CD4-positive, alpha-beta T cell (primary cell): ENCODE data around the gene POLR2M. TPM values are rescaled to one million over a fixed set of nuclear protein-coding genes. Genes with fewer than 3 reads are reported as not detected.

Source experiments
- ATAC-seq: fragments of 200-7000 bp; cut with Tn5 transposase; one replicate; pipeline ENCODE4 v1.10.0; 2022; ENCODE audit warnings: mild to moderate bottlenecking; ENCODE audit not compliant: poor library complexity
- CTCF ChIA-PET: fragments of 350-600 bp; sonication (Branson Sonifier 250); formaldehyde crosslinking; loops from one replicate; lab custom pipeline; 2021; ENCODE audit warnings: antibody characterized with exemption, inconsistent platforms; lab: Charles Lee
- POLR2A ChIA-PET: fragments of 350-600 bp; sonication (Branson Sonifier 250); formaldehyde crosslinking; loops from one replicate; lab custom pipeline; 2021; ENCODE audit warnings: antibody characterized with exemption, inconsistent platforms; lab: Charles Lee
- DNase-seq, 14 experiments: peaks; one replicate each; pipeline ENCODE4 v3.0.0-alpha.2; 2013 to 2020; ENCODE audit warnings: mixed read lengths in 2 of 14
- H3K27ac ChIP-seq, 2 donors: one replicate each; pipeline versions ENCODE4 v1.5.1 to v1.7.0; 2013; ENCODE audit warnings: low read length in 2 of 2, low read depth in 1 of 2, mild to moderate bottlenecking in 1 of 2
- H3K27me3 ChIP-seq, 2 experiments: 1 replicate in 1 of 2; 2 replicates in 1 of 2; pipeline versions ENCODE4 v1.6.1 to v1.7.0; 2013; ENCODE audit warnings: low read length in 2 of 2, control low read depth in 1 of 2, mild to moderate bottlenecking in 1 of 2, moderate library complexity in 1 of 2; ENCODE audit not compliant: insufficient read depth in 2 of 2, control insufficient read depth in 1 of 2
- H3K36me3 ChIP-seq: one replicate; pipeline ENCODE4 v1.6.1; 2013; ENCODE audit warnings: low read length, control low read depth; ENCODE audit not compliant: insufficient read depth
- H3K4me1 ChIP-seq: one replicate; pipeline ENCODE4 v1.6.1; 2013; ENCODE audit warnings: low read length, control low read depth; ENCODE audit not compliant: insufficient read depth
- H3K4me3 ChIP-seq: one replicate; pipeline ENCODE4 v1.5.1; 2013; ENCODE audit warnings: mild to moderate bottlenecking, low read length, moderate library complexity
- H3K9me3 ChIP-seq, 2 experiments: 1 replicate in 1 of 2; 2 replicates in 1 of 2; pipeline versions ENCODE4 v1.6.1 to v1.7.0; 2013; ENCODE audit warnings: low read length in 2 of 2, mild to moderate bottlenecking in 2 of 2, control low read depth in 1 of 2, moderate library complexity in 1 of 2; ENCODE audit not compliant: control insufficient read depth in 1 of 2, insufficient read depth in 1 of 2
- H3K27ac Mint-ChIP-seq: one replicate; pipeline ENCODE4 v1.8.0; 2020; ENCODE audit warnings: mixed read lengths
- H3K27me3 Mint-ChIP-seq: one replicate; pipeline ENCODE4 v1.8.0; 2021; ENCODE audit warnings: mixed read lengths
- H3K36me3 Mint-ChIP-seq: one replicate; pipeline ENCODE4 v1.8.0; 2021; ENCODE audit warnings: low read depth, mixed read lengths
- H3K4me1 Mint-ChIP-seq: one replicate; pipeline ENCODE4 v1.8.0; 2021; ENCODE audit warnings: low read depth, mixed read lengths
- H3K4me3 Mint-ChIP-seq: one replicate; pipeline ENCODE4 v1.8.0; 2020; ENCODE audit warnings: mild to moderate bottlenecking, mixed read lengths
- H3K9me3 Mint-ChIP-seq: one replicate; pipeline ENCODE4 v1.8.0; 2020; ENCODE audit warnings: mixed read lengths
- CTCF ChIP-seq: fragments of 200-600 bp; IDR thresholded peaks from one replicate; pipeline ENCODE4 v1.8.0; 2022; ENCODE audit warnings: antibody characterized with exemption, mild to moderate bottlenecking
- intact Hi-C, 2 experiments: fragments of 100-400 bp; cut with DNase I in 1 of 2; cut with micrococcal nuclease in 1 of 2; formaldehyde crosslinking; loops; one replicate each; pipeline versions ENCODE4 v1.15.1 to v1.9.0; 2023 to 2025; cut with DNase I, micrococcal nuclease
- total RNA-seq, 174 experiments: library from RNA in 2 of 174; stranded (reverse) in 2 of 174; gene quantifications; one replicate each; pipeline ENCODE4 v1.2.3 and lab custom pipeline; 2021 to 2026

The POLR2M gene
- total RNA-seq, 2 experiments from 2014 or later: 88.5 to 109 TPM

GRCh38 chr15:57735891-57736290, 29.4 kb downstream of the POLR2M start:
- Histone ChIP-seq H3K4me3 (no peak overlapping the region), H3K9me3 (no peaks in the 10 kb centered on the region), H3K36me3 (no peaks in the 10 kb centered on the region), H3K27me3 (no peaks in the 10 kb centered on the region), H3K4me1 (no peaks in the 10 kb centered on the region), H3K27ac (no peak overlapping the region)
- no peak for DNase-seq
- no peak overlapping the region for H3K27ac Mint-ChIP-seq
- H3K4me1 Mint-ChIP-seq: peaks cover 16% of the 10 kb centered on the region
- intact Hi-C loops: no loop called here
- no peaks in the 10 kb centered on the region for H3K27me3 Mint-ChIP-seq
- no peak for TF ChIP-seq CTCF
- no peak for ATAC-seq
- no peaks in the 10 kb centered on the region for H3K9me3 Mint-ChIP-seq
- H3K4me3 Mint-ChIP-seq: no peak overlapping the region
- H3K36me3 Mint-ChIP-seq: peaks cover 4% of the 10 kb centered on the region
- ChIA-PET POLR2A (interaction anchor here (0.6 kb wide), 1 partner anchor 69 kb away, joined by 3 read pairs; no protein-coding TSS in a partner anchor), CTCF (no interaction called here)

DNA sequence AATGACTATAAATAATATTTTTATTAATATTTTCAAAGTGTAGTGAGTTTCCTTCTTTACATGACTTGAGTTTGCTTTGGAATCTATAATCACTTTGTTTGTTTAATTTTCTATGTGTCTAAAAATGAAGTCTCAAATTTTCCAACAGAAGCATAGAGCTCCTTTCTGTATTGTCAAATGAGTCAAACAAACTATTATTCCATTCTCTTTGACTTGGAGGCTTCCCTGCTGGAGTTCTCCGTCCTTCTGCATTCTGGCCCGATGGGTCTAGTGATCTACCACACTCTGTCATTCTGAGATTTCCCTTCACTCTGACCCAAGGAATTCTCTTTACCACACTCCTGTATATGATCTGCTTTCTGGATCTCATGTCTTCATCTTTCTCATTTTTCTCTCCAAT, 30.1 kb downstream of the POLR2M start:
- Histone ChIP-seq H3K27me3 (no peaks in the 10 kb centered on the region), H3K36me3 (no peaks in the 10 kb centered on the region), H3K4me3 (no peak overlapping the region), H3K27ac (no peak overlapping the region), H3K4me1 (no peaks in the 10 kb centered on the region), H3K9me3 (no peaks in the 10 kb centered on the region)
- ATAC-seq: no peak
- H3K27me3 Mint-ChIP-seq: no peaks in the 10 kb centered on the region
- peaks cover 4% of the 10 kb centered on the region for H3K36me3 Mint-ChIP-seq
- H3K27ac Mint-ChIP-seq: no peak overlapping the region
- ChIA-PET POLR2A (no interaction called here), CTCF (no interaction called here)
- no peaks in the 10 kb centered on the region for H3K9me3 Mint-ChIP-seq
- H3K4me1 Mint-ChIP-seq: peaks cover 16% of the 10 kb centered on the region
- no peak overlapping the region for H3K4me3 Mint-ChIP-seq
- TF ChIP-seq CTCF: no peak
- intact Hi-C loops: no loop called here
- DNase-seq: no peak

DNA sequence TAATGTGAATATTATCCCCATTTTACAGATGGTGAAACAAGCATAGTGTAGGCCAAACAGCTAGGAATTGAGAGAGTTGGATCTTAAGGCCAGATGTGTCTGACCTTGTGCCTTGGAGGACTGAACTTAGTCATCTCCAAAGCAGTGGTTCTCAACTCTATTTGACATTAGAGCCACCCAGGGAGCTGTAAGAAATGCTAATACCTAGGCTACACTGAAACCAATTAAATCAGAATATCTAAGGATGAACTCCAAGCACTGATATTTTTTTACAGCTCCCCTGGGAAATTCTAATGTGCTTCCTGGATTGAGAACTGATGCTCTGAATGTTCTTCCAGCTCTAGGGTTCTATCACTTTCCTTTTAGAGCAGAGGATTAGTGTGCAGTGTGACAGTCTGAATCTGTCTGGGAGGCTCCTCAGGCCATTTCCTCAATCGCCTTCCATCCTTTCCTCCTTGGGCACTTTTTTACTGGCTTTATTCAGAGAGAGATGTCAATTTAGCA, 32.3 kb downstream of the POLR2M start:
- Histone ChIP-seq H3K27ac (no peak overlapping the region), H3K36me3 (no peaks in the 10 kb centered on the region), H3K4me1 (no peaks in the 10 kb centered on the region), H3K4me3 (no peak overlapping the region), H3K9me3 (no peaks in the 10 kb centered on the region), H3K27me3 (no peaks in the 10 kb centered on the region)
- intact Hi-C loops: no loop called here
- DNase-seq (no peak), ATAC-seq (no peak)
- no peak overlapping the region for H3K27ac Mint-ChIP-seq
- no peaks in the 10 kb centered on the region for H3K9me3 Mint-ChIP-seq
- H3K4me3 Mint-ChIP-seq: no peak overlapping the region
- peaks cover 8% of the 10 kb centered on the region for H3K4me1 Mint-ChIP-seq
- H3K36me3 Mint-ChIP-seq: peaks cover 4% of the 10 kb centered on the region
- H3K27me3 Mint-ChIP-seq: no peaks in the 10 kb centered on the region
- TF ChIP-seq CTCF: no peak
- POLR2A ChIA-PET: no interaction called here
- CTCF ChIA-PET: no interaction called here
